Stimulated activated CD8-positive, alpha-beta memory T cell treated with anti-CD3 and anti-CD28 coated beads, Interleukin-7, amount 100 ng/mL, for 4 hours (primary cell): ENCODE data around the gene PRKX.
A peak's percentile ranks its signal among the peaks of the same experiment; 100 is the strongest.
"Not testable (repeated sequence)": the region's sequence is repeated elsewhere in the genome, so short reads cannot be mapped to it uniquely, and the experiment has no call there.

Source experiments
- DNase-seq, 2 donors: peaks; one replicate each; pipeline ENCODE4 v3.0.0-alpha.2; 2020; ENCODE audit warnings: low read depth in 2 of 2

Gene PRKX

DNA sequence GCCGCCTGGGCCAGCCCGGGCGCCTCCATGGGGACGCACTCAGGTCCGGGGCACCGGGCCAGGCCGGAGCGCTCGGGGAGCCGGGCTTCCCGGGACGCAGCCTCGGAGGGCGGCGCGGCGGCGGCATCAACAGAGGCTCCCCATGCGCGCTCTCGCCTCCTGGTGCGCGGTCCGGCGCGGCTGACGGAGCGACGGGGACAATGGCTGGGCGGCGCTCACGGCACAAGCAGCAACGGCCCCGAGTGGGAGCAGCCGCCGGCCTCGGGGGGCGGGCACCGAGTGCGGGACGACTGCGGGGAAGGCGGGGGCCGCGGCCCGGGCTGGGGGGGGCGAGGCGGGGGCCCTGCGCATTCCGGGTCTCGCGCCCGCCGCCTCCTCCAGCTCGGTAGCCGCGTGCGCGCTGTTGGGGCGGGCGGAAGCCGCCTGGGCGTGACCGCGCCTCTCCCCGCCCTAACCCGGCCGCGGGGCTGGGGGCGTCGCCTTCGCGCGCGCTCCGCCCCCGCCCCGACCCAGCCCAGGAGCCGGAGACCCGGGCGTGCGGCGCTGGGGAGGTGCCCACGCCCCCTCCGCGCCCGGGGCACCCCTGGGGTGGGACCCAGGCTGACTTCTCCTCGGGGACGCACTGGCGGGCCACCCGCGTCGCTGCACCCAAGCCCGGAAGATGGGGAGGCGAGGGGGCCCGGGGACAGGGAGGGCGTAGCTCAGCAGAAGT is at the start of gene PRKX:
Gene PRKX (minus strand): TSS at position 425 of the 712 bp plus-strand sequence. CDS start 396 bp downstream, at position 29.
- peak; percentile 31 to 80 for DNase-seq

DNA sequence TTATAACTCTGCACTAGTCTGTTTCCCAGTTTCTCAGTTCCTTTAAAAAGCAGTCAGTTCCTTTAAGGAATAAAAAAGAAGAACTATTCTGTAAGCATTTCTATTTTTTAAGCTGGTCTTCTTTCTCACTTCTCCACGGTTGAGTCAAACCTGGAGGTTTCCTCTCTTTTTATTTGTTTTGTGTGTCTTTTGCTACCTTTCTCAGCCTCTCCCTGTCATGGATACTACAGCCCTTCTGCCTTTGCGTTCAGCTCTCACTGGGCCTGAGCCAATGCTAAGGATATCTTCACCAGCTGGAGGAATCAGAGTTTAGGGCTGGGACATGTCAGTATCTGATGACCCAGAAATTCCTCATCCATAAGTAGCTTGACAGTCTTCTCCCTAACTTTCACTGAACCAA is 49.7 kb upstream of the PRKX start:
- no peak for DNase-seq

DNA sequence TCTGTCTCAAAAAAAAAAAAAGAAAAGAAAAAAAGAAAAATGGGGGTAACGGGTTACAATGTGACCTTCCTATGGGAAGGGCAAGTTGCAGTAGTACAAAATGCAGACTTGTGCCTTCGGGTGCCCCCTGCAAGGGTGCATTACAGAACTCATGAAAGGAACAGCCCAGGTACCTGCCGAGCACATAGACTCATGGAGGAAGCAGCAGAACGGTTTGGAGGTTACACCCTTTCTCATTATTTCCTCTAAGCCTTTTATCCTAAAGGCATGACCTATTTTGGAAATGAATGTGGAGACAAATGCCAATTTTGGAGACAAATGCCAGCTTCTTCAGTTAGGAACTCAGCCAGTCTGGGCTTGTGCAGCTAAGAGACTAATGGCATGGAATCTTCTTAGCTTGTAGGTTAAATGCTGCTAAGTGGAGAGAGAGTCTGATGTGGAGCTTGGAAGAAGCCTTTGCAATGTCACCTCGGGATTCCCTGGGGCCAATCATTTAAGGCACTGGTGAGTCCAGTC is 44.1 kb upstream of the PRKX start:
- DNase-seq = no peak

DNA sequence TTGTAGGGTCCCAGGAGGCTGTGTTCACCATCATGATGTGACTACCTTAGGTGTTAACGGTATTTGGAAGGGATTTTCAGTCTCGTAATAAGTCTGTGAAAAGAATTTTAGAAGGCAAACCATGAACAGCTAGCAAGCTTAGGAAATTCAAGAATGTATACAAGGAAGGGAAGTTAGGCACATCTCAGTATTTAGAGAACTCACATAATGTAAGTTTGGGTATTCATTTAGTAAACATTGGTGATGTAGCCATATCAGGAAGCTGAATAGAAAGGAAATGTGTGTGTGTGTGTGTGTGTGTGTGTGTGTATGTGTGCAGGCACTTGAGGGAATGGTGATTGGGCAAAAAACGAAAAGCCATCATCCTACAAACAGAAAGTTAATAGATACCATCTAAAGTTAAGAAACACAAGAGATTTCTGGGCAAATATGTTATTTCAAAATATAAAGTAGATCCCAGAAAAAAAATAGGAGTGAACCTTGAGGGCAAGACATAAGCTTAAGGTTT is 34.7 kb upstream of the PRKX start:
- no peak for DNase-seq

DNA sequence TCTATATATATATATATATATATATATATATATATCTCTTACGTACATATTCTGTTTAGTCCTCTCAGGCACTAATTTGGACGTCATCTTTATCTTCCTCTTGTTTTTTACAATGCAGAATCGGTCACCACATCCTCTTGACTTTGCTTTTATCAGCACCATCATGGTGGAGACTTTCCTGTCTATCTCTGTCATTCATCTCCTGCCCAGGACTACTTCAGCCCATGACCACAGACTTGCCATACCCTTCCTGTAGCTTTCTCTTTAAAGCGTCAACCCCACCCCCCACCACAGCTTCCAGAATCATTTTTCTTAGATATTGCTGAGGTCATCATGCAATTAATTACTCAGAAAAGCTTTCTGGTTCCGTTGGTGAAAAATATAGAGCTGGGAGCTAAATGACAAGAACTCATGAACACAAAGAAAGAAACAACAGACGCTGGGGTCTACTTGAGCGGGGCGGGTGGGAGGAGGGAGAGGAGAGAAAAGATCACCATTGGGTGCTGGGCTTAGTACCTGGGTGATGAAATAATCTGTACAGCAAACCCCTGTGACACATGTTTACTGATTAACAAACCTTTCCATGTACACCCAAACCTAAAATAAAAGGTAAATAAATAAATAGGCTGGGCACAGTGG is 30.5 kb upstream of the PRKX start:
- peak; percentile 42 to 48 for DNase-seq

DNA sequence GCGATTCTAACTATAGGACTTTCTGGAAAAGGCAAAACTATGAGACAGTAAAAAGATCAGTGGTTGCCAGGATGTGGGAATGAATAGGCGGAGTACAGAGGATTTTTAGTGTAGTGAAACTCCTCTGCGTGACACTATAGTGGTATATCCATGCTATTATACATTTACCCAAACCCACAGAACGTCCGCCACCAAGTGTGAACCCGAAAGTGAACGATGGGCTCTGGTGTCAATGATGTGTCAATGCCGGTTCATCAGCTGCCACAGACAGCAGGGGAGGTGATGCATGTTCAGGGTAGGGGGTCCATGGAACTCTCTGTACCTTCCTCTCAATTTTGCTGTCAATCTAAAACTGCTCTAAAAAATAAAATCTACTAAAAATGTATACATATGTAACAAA is 27.5 kb upstream of the PRKX start:
- not testable (repeated sequence) for DNase-seq

DNA sequence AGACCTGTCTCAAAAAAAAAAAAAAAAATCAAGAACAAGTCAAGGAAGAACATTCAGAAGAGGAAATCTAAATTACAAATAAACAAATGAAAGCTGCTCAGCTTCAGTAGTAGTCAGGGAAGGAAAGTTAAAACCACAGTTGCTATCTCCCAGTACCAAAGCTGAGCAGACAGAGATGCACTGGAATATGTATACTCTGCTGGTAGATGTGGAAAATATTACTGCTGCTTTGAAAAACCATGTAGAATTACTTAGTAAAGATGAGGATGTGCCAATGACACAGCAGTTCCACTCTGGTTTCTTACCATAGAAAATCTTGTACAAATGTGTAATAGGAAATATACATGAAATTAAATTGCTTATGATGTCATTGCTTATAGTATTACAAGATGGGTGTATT is 25.1 kb upstream of the PRKX start:
- DNase-seq = no peak

DNA sequence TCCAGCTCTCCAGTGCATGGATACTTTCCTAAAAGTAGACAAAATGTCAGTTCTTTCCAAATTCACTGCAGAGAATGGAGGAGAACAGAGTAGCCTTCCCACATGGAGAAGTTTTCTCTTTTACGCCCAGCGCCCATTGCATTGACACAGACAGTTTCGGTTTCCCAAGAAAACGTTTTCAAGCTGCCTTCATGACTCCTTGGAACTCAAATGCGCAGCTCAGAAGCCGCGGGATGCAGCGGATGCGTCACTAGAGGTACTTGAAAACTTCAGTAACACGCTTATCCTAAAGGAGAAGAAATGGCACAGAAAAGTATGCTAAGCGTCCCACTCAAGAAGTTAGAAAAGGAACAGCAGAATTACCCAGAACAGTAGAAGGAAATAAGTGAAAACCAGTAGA is 23.1 kb upstream of the PRKX start:
- not testable (repeated sequence) for DNase-seq

DNA sequence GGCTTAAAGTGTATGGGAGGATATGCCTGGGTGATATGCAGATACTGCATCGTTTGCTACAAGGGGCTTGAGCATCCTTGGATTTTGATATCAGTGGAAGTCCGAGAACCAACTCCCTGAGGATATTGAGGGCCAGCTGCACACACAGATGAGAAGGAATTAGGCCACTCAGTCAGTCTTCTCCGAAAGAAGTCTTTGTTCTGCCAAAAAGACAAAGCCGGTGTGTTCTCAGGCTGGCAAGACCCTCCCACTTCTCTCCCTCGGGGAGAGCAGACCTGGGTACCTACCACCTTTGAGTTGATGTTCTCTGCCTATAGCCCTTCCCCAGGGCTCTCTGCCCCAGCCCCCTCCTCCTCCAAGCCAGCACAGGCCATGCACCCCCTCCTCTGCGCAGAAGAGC is 22.4 kb upstream of the PRKX start:
- DNase-seq = not testable (repeated sequence)

DNA sequence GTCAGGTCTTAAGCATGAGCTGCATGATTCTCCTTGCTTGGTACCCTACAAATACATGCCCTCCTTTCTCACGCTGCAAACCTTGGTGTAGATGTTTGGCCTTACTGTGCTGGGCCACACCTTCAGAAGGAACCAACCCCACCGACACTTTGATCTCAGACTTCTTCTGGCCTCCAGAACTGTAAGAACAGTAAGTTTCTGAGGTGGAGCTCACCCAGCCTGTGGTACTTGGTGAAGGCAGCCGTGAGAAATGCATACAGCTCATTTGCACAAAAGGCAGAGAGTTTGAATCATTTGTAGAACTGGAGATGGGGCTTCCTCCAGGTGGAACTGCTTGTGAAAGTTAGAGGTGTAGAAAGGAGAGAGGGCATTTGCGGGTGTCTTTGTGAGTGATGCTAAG is 21.0 kb upstream of the PRKX start:
- not testable (repeated sequence) for DNase-seq

DNA sequence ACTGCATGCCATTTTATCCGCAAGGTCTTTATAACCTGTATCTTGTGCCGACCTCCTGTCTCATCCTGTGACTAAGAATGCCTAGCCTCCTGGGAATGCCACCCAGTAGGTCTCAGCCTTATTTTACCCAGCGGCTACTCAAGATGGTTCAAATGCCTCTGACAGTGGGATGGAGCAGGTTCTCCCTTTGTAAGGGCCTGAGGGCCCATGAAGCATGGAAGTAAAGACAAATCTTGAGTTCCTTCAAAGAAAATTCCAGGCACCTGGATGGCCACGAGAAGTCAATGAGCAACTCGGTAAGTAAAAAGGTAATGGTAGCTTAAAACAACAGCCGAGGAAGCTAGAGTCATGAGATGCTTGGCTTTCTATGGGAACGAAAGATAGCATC is 19.6 kb upstream of the PRKX start:
- DNase-seq = no peak

DNA sequence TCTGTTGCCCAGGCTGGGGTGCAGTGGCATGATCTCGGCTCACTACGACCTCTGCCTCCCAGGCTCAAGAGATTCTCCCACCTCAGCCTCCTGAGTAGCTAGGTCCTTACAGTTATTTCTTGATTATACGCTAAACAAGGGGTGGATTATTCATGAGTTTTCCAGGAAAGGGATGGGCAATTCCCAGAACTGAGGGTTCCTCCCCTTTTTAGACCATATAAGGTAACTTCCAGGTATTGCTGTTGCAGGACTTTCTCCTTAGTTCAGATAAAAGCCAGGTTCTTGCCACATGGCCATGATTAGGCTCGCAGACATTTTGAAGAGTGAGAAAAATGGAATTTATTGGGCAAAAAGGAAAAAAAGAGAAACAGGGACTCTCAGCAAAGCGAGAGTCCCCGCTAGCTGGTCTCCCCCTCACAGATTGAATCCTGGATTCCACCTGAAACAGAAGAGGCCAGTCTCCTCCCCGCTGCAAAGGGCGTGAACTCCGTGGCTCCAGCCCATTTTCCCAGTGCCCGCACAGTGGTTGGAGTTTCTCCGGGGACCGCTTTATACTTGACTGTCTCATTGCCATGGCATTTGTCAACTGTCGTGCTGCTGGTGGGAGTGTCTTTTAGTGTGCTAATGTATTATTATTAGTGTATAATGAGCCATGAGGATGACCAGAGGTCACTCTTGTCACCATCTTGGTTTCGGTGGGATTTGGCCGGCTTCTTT is 19.0 kb upstream of the PRKX start:
- not testable (repeated sequence) for DNase-seq

DNA sequence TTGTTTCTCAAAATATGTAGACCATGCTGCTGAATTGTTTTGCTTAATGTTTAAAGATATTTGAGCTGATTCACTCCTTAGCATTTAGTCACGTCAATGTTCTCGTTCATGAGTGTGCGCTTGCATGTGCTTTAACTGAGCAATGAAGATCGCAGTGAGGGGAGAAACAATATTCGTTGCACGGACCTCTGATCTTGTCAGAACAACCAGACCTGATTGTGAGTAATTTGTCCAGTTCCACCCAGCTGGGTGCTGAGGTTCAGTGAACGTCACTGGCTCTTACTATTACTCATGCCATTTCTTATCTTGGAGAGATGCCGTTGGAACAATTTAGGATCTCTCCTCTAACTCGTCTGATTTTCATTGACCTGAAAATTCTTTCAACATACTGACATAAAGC is 15.0 kb upstream of the PRKX start:
- no peak for DNase-seq

DNA sequence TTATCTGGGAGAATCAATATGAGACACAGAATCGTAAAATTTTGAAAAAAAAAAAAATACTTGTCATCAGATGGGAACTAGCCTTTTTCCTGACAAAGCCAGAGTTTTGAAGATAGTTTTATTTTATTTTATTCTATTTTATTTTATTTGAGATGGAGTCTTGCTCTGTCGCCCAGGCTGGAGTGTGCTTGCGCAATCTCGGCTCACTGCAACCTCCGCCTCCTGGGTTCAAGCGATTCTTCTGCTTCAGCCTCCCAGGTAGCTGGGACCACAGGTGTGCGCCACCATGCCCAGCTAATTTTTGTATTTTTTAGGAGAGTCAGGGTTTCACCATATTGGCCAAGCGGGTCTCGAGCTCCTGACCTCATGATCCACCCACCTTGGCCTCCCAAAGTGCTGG is 10.0 kb upstream of the PRKX start:
- not testable (repeated sequence) for DNase-seq

DNA sequence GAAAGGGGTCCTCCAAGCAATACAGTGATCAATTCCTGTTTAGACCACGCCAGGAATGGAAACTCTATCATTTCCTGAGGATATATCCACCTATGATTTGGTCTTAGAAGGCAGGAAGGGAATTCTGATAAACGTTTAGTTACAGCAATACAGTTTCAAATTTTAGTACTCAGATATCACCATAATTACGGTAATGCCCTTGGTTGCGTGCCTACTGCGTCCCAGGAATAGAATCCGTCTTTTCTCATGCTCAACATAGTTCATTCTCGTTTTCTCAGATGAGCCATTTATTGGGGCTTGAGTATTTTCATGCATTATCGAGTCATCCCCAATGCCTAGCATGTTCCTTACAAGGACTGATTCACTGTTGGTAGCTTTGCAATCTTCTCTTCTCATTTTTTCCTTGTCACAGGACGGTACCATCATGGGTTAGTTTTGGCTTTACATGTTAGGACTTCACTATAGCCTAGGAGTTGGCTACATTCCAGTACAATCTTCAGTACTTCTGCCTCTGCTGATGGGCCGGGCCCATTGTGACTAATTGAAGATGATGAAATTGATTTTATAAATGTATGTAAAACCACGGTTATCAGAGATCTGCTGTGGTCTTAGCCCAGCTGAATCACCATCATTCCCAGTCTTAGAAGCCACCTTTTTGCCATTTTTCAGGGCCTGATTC is 4.4 kb upstream of the PRKX start:
- DNase-seq = no peak

DNA sequence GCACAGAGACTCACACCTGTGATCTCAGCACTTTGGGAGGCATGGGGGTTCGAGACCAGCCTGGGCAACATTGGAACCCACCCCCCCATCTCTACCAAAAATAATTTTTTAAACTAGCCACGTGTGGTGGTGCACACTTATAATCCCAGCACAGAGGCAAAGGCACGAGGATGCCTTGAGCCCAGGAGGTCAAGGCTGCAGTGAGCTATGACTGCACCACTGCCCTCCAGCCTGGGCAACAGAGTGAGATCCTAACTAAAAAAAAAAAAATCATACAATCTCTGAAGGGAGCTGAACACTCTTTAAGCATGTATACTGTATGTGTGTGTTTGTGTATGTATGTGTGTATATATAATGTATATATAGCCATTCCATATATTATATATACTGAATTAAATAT is 2.5 kb upstream of the PRKX start:
- DNase-seq = no peak

DNA sequence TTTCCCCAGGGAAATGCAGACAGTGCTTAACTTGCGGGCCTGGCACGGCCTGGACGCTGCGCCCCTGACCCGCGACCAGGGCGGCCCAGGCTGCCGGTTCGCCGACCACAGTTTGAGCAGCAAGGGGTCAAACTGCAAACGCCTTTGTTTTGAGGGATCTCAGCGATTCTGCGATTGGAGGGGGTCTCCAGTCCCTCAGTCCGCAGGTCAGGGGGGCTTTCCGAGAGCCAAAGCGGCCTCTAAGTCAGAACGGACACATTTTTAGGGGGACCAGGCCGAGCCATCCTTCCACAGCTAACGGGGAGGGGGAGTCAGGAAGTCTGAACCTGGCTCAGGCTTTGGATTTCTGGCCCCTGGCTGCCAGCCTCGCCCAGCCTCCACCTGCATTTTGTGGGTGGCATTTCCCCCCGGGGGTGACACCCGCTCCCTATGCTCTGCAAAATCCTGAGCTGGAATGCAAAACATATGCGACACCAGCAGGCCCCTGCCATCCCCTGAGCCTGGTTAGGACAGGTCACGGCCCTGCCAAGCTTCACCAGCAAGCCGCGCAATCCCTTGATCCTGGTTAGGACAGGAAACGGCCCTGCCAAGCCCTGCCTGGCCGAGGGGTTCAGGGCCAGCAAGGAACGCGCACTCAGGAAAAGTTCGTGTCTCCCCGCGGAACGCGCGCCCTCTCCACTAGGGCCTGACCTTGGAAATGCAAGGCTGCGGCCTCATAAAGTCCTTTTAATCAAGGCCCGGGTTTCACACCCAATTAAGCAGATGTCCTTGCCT is 1.4 kb upstream of the PRKX start:
- DNase-seq = not testable (repeated sequence)

DNA sequence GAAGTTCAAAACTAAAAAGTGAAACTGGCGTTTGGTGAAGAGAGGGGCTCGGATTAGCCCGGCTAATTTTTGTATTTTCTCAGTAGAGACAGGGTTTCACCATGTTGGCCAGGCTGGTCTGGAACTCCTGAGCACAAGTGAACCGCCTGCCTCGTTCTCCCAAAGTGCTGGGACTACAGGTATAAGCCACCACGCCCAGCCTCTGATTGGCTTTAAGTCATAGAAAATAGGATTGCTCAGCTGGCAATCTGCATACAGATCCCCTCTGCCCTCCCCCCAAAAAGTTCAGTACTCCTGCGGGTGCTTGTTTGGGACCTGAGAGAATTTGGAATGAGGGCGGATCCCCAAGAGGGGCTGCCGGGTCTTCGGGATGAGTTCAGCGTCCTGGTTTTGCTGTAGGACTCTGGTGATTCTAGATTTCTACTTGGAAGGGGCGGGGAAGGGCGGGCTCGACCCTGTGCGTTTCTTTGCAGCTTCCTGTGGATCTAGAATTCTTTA is 537 bp upstream of the PRKX start:
- DNase-seq = no peak

DNA sequence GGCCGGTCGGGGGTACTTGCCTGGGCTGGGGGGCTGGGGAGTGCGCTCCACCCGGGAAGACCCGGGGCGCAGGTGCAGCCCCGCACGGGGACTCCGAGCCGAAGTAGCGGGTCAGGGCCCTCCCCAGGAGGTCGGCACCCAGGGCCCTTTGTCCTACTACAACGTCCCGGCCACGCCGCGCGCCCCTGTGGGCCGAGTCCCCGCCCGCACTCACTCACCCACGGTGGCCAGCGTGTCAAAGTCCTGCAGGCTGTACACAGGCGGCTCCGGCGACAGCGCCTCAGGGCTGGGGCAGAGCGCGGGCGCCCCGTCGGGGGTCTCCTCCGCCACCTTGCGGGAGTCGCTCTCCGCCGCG is 602 bp downstream of the PRKX start:
- peak in 1 of 2 donors; percentile 10 for DNase-seq

DNA sequence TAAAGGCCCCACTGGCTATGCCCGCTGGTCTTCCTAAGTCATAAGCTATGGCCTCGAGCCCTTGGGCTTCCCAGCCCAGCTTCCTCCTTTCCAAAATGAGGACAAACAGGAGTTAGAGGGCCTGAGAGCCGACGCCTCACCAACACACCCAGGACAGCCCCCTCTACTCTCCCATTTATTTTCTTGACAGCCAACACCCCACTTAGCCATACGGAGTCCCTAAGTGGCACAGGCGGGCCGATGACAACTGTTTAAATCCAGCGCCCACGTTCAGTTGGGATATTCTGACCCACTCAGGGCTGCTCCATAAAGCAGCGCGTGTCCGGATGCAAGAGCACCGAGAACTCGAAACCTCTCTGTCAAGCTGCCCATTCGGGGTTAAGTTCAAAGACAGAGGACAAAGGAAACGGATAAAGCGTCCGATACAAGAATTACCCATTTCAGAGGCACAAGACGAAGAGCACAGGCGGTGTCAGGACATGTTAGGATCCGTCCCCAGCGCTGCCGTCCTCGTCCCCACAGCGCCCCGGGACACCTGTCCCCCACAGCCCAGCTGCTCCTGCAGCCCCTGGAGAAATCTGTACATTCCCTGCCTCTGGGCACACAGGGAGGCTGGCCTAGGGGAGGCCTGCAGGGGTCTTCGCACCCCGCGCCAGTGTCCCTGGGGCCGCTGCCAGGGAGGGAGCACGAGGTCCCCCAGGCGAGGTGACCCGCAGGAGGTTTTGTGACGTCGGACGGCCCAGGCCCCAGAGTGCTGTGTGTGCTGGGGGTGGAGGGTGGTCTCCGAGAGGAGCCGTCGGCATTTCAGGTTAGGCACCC is 1.2 kb downstream of the PRKX start:
- no peak for DNase-seq
